HG03565 (cell line): ENCODE measurements around the gene PLS1.
"Not testable (repeated sequence)": the region's sequence is repeated elsewhere in the genome, so short reads cannot be mapped to it uniquely, and the experiment has no call there.

Source experiments
- ATAC-seq: cut with Tn5 transposase; IDR thresholded peaks from one replicate; pipeline ENCODE4 v1.9.1; 2021; ENCODE audit warnings: mild to moderate bottlenecking, moderate library complexity; ENCODE audit not compliant: unreplicated experiment

Gene PLS1

GRCh38 chr3:142595951-142596725 is at the start of gene PLS1:
PLS1 (plus strand) TSS chr3:142596393; CDS start chr3:142664238, 67,845 bp downstream.
- ATAC-seq, result peak; percentile 87

GRCh38 chr3:142549986-142550385 is 46.2 kb upstream of the PLS1 start:
- ATAC-seq, result no peak

- not testable (repeated sequence) for ATAC-seq
Observed at GRCh38 chr3:142552579-142552978, 43.6 kb upstream of the PLS1 start.

- no peak for ATAC-seq
Observed at GRCh38 chr3:142553741-142554140, 42.5 kb upstream of the PLS1 start.

- no peak for ATAC-seq
Observed at GRCh38 chr3:142560118-142560517, 36.1 kb upstream of the PLS1 start.

GRCh38 chr3:142563496-142563997 is 32.6 kb upstream of the PLS1 start:
- no peak for ATAC-seq

- ATAC-seq, result no peak
Observed at GRCh38 chr3:142566096-142566495, 30.1 kb upstream of the PLS1 start.

GRCh38 chr3:142568393-142569017 is 27.7 kb upstream of the PLS1 start:
- ATAC-seq, result no peak

GRCh38 chr3:142569422-142569821 is 26.8 kb upstream of the PLS1 start:
- not testable (repeated sequence) for ATAC-seq

- ATAC-seq, result not testable (repeated sequence)
Observed at GRCh38 chr3:142574223-142574622, 22.0 kb upstream of the PLS1 start.

GRCh38 chr3:142574665-142575064 is 21.5 kb upstream of the PLS1 start:
- ATAC-seq, result no peak

- no peak for ATAC-seq
Observed at GRCh38 chr3:142576792-142577191, 19.4 kb upstream of the PLS1 start.

GRCh38 chr3:142577696-142578328 is 18.4 kb upstream of the PLS1 start:
- ATAC-seq, result no peak

- peak; percentile 84 for ATAC-seq
Observed at GRCh38 chr3:142578329-142579223, 17.6 kb upstream of the PLS1 start, which contains the start of gene ATR. ATR (minus strand) TSS chr3:142578733; CDS start chr3:142578704, 29 bp downstream.

- ATAC-seq, result no peak
Observed at GRCh38 chr3:142580061-142580423, 16.2 kb upstream of the PLS1 start.

- not testable (repeated sequence) for ATAC-seq
Observed at GRCh38 chr3:142581070-142581469, 15.1 kb upstream of the PLS1 start.

GRCh38 chr3:142586803-142587406 is 9.3 kb upstream of the PLS1 start:
- ATAC-seq, result no peak

GRCh38 chr3:142588703-142589102 is 7.5 kb upstream of the PLS1 start:
- ATAC-seq, result no peak

GRCh38 chr3:142592268-142592667 is 3.9 kb upstream of the PLS1 start:
- ATAC-seq, result not testable (repeated sequence)

GRCh38 chr3:142595141-142595540 is 1.1 kb upstream of the PLS1 start:
- no peak for ATAC-seq
